Activated naive CD4-positive, alpha-beta T cell treated with anti-CD3 and anti-CD28 coated beads, Interleukin-2, amount 50 U/mL, for 72 hours (primary cell): ENCODE measurements around the gene TRMO. TPM values are rescaled to one million over a fixed set of nuclear protein-coding genes. Genes with fewer than 3 reads are reported as not detected.

Experiments
- ATAC-seq, 2 donors: fragments of 150-1000 bp; cut with Tn5 transposase; 2 replicates each; pipeline ENCODE4 v1.10.0; 2021; ENCODE audit warnings: mild to moderate bottlenecking in 2 of 2, moderate library complexity in 2 of 2
- DNase-seq, 2 donors: peaks; one replicate each; pipeline ENCODE4 v3.0.0; 2021 to 2022; ENCODE audit warnings: low spot score in 2 of 2
- H3K27ac Mint-ChIP-seq, 2 donors: one replicate each; pipeline ENCODE4 v1.8.0; 2022; ENCODE audit warnings: mild to moderate bottlenecking in 2 of 2, mixed read lengths in 2 of 2
- H3K36me3 Mint-ChIP-seq, 2 donors: one replicate each; pipeline ENCODE4 v1.8.0; 2022; ENCODE audit warnings: mixed read lengths in 2 of 2
- H3K9me3 Mint-ChIP-seq, 2 donors: one replicate each; pipeline ENCODE4 v1.8.0; 2022; ENCODE audit warnings: mixed read lengths in 2 of 2
- total RNA-seq, 2 donors: library from RNA; stranded (reverse); gene quantifications; one replicate each; pipeline ENCODE4 v1.2.3, GENCODE V29; 2022

TRMO gene
- total RNA-seq, 2 donors from 2014 or later, result 16.3 to 16.9 TPM

DNA sequence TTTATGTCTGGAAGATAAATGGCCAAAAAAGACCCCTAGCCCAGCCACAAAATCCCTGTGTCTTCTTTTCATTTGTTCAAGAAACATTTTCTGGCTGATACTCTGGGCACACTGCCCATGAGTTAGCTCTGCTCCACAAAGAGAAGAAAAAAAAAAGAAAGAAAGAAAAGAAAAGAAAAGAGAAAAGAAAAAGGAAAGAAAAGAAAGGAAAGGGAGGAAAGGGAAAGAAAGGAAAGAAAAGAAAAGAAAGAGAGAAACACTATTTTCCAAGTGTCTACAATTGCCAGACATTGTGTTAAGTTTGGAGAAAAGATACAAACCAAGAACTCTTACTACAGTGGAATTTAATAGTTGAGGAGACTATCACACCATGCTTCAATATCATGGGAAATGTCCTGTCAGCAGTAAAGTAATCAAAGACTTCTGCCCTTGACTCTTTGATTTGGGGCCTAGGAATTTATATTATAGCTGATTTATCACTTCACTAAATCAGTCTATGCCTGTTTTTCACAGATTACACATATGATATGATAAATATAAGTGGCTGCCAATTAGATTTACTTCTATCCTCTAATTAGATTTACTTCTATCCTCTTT is 3.0 kb downstream of the TRMO start:
- no peak for ATAC-seq
- Mint-ChIP-seq H3K9me3 (no peaks in the 10 kb centered on the region), H3K27ac (peak overlapping the region; percentile 89 to 98), H3K36me3 (peaks cover 15 to 23% of the 10 kb centered on the region in 2 donors)
- DNase-seq, result no peak

DNA sequence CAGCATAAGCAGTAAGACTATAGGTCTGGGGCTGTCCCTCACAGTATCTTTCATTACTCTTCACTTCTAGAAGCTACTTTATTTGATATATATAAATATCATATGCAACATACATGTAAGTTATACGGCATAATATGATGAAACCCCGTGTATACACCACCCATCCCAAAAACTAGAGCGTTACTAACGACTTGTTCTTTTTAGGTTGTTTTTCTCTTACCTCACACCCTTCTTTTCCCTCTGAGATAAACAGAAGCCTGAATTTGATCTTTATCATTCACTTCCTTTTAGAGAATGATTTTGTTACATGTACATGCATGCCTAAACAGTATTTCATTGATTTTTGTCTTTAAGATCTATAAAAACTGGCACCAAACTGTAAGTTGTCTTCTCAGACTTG is 3.7 kb downstream of the TRMO start:
- no peak for ATAC-seq
- Mint-ChIP-seq H3K36me3 (peaks cover 15 to 23% of the 10 kb centered on the region in 2 donors), H3K27ac (peak overlapping the region; percentile 89 to 98), H3K9me3 (no peaks in the 10 kb centered on the region)
- no peak for DNase-seq

DNA sequence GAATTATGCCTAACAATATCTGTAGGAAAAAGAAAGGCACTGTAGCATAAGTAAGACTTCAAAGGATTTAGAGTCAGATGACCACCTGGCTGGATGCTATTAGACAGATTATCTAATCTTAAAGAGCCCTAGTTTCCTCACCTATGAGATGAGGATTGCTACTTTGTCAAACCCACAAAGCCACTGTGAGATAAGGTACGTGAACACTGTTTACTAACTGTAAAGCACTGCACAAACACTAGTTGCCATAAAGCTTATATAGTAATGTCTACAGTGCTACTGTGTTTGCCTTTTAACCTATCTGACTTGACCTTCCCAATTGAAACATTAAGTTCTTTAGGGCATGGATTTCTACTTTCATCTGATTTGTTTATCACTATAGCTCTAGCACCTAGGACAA is 10.3 kb downstream of the TRMO start:
- H3K9me3 Mint-ChIP-seq, result no peaks in the 10 kb centered on the region
- no peak for ATAC-seq
- H3K27ac Mint-ChIP-seq, result peak overlapping the region in 1 of 2 donors; percentile 15
- peaks cover 9 to 21% of the 10 kb centered on the region in 2 donors for H3K36me3 Mint-ChIP-seq
- DNase-seq, result no peak

DNA sequence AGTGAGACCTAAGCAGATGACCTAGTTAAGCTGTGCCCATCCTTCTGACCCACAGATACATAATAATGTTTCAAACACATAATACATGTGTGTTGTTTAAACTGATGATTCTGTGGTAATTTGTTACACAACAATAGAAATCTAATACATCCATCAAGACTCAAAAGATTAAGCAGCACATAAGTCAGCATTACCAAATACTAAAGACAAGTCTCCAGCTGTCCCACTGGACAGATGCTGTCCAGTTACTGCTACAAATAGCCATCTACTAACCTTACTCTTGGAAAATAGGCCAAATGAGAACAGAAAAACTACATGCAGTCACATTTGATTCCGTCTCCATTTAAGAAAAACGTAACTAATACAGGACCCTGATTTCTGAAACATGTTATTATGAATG is 10.8 kb downstream of the TRMO start:
- peak overlapping the region in 1 of 2 donors; percentile 15 for H3K27ac Mint-ChIP-seq
- no peaks in the 10 kb centered on the region for H3K9me3 Mint-ChIP-seq
- H3K36me3 Mint-ChIP-seq, result peaks cover 9 to 20% of the 10 kb centered on the region in 2 donors
- DNase-seq, result no peak
- ATAC-seq, result no peak

DNA sequence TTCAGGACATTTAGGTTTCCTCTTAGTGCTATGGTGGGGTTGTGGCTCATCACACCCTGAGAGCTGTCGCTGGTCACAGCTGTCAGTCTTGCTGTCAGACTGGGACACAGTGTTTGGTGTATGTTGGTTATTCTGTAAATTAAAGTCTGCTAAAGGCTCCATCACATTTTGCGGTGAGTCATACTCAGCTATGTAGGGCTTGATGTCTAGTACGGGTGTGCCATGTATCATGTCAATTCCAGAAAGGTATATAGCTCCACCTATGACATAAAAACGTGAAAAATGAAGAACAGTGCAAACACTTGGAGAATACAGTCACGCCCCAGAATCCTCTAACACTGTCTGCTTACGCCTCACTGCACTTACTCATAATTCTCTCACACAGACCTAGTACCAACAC is 11.9 kb downstream of the TRMO start:
- peaks cover 10 to 21% of the 10 kb centered on the region in 2 donors for H3K36me3 Mint-ChIP-seq
- peak overlapping the region; percentile 18 to 57 for H3K27ac Mint-ChIP-seq
- ATAC-seq (no peak), DNase-seq (no peak)
- no peaks in the 10 kb centered on the region for H3K9me3 Mint-ChIP-seq

DNA sequence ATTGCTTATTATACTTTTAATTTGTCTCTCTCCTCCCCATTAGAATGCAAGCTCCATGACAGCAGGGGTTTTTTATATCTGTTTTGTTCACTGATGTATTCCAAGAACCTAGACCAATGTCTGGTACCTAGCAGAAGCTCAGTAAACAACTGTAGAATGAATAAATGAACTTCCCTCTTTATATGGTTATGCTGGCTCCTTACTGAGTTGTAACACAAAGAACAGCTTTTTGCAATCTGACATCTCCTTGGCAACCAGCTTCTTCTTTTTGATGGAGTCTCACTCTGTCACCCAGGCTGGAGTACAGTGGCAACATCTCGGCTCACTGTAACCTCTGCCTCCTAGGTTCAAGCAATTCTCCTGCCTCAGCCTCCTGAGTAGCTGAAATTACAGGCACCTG is 13.6 kb downstream of the TRMO start:
- H3K9me3 Mint-ChIP-seq, result no peaks in the 10 kb centered on the region
- H3K36me3 Mint-ChIP-seq, result peaks cover 10 to 14% of the 10 kb centered on the region in 2 donors
- DNase-seq (no peak), ATAC-seq (no peak)
- H3K27ac Mint-ChIP-seq, result peak overlapping the region; percentile 2 to 18

DNA sequence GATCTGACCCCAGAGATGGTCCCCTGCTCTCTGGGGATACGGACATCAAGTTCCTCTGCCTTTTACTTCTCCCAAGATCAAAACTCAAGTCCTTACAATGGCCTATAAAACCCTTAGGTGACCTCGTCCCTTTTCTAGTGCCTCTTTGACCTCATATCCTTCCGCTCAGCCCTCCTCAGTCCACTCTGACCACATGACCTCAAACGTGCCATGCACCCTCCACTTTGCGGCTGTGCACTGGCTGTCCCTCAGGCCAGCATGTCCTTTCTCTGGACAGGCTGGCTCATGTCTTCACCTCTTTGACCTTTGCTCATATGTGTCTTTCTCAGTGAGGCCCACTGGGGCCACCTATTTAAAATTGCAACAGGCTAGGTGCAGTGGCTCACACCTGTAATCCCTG is 14.7 kb downstream of the TRMO start:
- no peaks in the 10 kb centered on the region for H3K9me3 Mint-ChIP-seq
- ATAC-seq (no peak), DNase-seq (no peak)
- H3K36me3 Mint-ChIP-seq, result peaks cover 8 to 14% of the 10 kb centered on the region in 2 donors
- peak overlapping the region; percentile 31 to 90 for H3K27ac Mint-ChIP-seq

DNA sequence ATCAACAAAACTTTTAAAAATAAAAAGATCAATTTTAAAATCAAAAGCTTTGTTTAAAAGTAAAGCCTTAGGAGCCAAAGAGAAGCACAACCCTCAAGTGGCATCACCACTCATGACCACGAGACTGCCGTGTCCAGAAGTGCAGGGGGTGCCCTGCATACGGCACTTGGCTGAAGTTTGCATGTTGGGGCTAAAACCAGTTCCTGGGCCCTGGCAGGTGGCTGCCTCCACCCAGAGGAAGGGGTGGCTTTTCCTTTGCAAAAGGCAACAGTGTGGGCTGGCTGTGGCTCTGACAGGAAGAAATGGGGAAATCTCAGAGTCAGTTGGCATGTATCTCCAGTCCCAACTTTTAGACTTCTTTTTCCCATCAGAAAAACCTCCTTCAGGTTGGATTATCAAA is 15.3 kb downstream of the TRMO start:
- Mint-ChIP-seq H3K36me3 (peaks cover 6 to 14% of the 10 kb centered on the region in 2 donors), H3K9me3 (no peaks in the 10 kb centered on the region), H3K27ac (peak overlapping the region; percentile 81 to 90)
- DNase-seq (peak in 1 of 2 donors; percentile 60), ATAC-seq (peak in 1 of 2 donors; percentile 37)

DNA sequence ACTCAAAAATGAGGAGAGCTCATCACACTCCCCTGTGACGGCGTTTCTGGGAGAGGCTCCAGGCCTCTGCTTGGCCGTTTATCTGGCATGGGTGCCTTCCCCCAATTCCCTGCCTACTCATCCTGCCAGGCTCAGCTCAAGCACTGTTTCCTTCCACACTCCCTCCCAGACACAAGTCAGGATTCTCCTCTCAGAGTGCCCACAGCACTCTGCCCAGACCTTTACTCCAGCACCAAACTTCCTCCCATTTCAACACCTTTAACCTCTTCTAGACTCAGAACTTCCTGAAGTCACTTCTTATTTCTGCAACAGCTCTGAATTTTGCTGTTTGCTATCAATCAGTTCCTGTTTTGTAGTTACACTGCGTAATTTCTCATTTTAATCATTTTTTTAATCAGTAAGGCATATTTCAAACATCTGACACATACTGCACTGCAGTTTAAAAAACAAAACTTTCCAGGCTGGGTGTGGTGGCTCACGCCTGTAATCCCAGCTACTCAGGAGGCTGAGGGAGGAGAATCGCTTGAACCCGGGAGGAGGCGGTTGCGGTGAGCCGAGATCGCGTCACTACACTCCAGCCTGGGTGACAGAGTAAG is 16.0 kb downstream of the TRMO start:
- DNase-seq, result peak in 1 of 2 donors; percentile 62
- H3K36me3 Mint-ChIP-seq, result peaks cover 6 to 14% of the 10 kb centered on the region in 2 donors
- peak overlapping the region; percentile 81 to 90 for H3K27ac Mint-ChIP-seq
- peak; percentile 19 to 57 for ATAC-seq
- no peaks in the 10 kb centered on the region for H3K9me3 Mint-ChIP-seq

DNA sequence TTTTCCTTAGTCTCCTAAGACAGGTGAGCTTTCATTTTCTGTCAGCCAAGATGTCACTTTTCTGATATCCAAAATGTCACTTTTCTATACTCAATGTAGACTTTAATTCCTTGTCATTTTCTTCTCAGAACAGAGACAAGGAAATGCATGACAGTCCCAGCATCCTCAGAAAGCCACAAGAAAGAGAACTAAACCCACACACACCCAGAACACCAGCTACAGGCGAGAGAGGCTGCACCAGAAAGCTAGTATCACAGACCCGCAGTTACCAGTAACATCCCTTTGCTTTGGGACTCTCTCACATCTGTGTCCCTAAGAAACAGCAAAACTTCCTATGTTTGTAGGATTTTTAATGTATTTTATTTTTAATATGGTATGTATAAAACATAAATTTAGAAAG is 17.1 kb downstream of the TRMO start:
- ATAC-seq (peak; percentile 69 to 79), DNase-seq (peak in 1 of 2 donors; percentile 33)
- Mint-ChIP-seq H3K27ac (peak overlapping the region; percentile 82 to 90), H3K9me3 (no peaks in the 10 kb centered on the region), H3K36me3 (peaks cover 6 to 14% of the 10 kb centered on the region in 2 donors)

DNA sequence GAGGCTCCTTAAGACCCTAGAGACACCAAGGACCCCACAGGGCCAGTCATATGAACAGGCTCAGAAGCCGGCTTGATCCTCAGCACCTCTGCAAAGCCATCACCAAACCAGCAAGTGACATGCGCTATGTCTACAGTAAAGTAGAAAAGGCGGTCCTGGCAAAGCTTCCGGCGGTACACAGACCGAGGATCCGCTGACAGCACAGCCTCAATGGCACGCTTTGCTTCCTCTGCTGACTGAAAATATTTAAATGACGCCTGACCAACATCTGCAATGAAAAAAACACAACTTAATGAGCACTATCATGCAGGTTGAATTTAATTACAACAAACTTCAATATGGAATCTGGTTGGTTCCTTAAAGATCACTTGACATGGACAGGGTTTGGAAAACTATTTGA is 17.6 kb downstream of the TRMO start:
- no peaks in the 10 kb centered on the region for H3K9me3 Mint-ChIP-seq
- H3K36me3 Mint-ChIP-seq, result peaks cover 6 to 14% of the 10 kb centered on the region in 2 donors
- ATAC-seq (peak; percentile 60 to 74), DNase-seq (peak in 1 of 2 donors; percentile 41)
- H3K27ac Mint-ChIP-seq, result peak overlapping the region; percentile 69 to 90

DNA sequence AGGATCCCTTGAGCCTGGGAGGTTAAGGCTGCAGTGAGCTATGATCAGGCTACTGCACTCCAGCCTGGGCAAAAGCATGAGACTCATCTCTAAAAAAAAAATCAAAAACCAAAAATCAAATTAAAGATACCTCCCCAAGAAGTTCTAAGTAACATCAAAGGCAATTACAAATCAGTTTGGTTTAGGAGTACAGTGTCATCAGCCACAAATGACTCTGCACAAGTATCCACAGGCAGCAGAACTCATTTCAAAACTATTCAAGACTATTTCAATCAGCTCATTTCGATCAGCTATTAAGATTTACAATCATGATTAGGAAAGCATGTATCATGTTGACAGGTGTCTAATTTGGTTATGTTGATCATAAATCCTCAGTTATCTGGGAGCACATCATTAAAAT is 19.1 kb downstream of the TRMO start:
- Mint-ChIP-seq H3K9me3 (no peaks in the 10 kb centered on the region), H3K36me3 (peaks cover 6 to 14% of the 10 kb centered on the region in 2 donors), H3K27ac (no peak overlapping the region)
- peak; percentile 27 to 66 for ATAC-seq
- DNase-seq, result no peak

DNA sequence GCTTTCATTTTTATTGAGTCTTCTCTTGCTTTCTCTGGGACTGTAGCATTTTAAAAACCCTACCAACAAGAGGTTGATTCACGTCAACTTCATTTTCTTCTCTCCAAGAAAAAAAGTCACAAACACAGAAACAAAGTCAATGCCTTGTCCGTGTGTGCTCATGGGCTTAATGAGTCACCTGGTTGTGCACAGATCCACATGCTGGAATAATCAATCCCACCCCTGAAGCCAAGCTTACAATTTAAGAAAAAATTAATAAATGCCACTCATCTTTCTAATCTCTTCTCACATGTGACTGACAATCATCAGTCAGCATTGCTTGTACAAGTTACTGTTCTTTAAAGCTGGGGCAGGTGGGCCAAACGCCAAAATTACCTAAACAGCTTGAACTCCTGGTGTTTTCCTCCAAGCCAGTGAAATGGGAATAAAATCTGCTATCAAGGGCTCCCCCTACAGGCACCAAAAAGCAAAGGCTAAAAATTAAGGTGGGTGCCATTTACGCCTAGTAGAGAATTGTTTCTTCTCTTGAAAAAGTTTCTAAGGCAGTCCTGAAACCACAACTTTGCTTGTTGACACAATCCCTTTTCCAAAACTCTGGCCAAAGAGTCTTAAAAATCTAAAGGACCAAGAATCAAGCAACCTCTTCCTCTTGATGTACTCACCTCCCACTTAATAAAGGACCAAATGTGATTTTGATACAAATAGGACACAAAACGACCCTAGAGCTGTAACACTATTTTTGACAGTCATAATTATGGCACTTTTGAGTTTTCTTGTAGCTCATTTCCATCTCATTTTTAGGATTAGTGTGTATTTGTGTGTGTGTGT is 21.3 kb downstream of the TRMO start:
- Mint-ChIP-seq H3K9me3 (no peaks in the 10 kb centered on the region), H3K36me3 (peaks cover 0 to under 1% of the 10 kb centered on the region in 2 donors), H3K27ac (peak overlapping the region in 1 of 2 donors; percentile 25)
- ATAC-seq (no peak), DNase-seq (peak in 1 of 2 donors; percentile 25)

DNA sequence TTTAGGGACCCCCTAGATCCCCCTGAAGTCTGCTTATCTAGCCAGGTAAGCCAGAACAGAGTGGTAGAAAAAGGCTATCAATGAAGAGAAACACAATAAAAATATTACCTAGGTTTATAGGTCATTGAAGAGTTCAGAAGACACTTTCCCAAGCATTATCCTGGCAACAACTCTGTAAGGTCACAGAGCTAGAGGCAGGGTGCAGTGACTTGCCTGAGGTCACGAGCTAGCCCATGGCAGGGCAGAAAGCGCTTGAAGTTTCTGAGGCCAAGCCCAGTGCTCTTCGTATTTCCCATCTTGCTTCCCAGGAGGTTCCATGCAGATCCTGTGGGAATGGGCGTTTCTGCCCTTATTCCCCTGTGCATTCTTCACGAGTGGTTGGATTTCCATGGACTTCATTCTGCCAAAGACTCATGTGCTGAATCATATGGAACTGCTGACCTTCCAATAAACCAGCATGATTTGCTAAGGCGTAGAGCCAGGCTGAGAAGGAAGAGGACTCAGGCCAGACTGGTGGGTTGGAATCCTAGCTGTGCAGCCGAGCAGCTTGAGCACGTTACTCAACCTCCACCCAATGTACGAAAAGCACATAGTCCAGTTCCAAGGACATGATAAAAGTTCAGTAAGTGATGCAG is 22.1 kb downstream of the TRMO start:
- ATAC-seq, result no peak
- H3K36me3 Mint-ChIP-seq, result no peaks in the 10 kb centered on the region
- no peaks in the 10 kb centered on the region for H3K9me3 Mint-ChIP-seq
- DNase-seq, result no peak
- no peak overlapping the region for H3K27ac Mint-ChIP-seq

DNA sequence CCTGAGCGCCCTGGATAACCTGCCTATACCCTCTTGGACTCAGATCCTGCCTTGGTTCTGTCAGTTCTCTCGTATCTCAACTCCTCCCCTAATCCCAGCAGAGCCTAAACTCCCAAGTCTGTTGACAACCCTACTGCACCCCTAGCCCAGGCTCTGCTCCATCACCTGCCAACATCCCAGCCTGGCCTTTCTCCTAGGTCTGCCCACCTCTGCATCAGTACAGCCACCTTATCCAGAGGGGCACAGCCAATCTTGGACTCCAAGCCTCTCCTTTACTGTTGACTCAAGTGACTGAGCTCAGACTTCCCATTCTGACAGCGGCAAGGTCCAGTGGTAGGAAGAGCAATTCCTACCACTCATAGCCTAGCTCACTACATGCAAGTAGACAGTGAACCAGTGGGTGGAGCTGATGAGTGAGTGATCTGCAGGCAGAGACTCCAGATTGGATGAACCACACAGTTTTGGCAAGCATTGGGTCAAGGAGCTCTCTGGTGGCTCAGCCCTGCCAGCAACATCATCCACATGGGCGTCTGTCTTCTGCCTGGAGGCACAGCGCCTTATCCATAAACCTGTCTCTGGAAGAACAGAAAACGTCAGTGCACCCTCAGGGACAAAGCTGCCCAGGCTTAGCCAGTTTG is 26.5 kb downstream of the TRMO start:
- no peak for DNase-seq
- peak in 1 of 2 donors; percentile 58 for ATAC-seq
- H3K27ac Mint-ChIP-seq, result peak overlapping the region in 1 of 2 donors; percentile 67

DNA sequence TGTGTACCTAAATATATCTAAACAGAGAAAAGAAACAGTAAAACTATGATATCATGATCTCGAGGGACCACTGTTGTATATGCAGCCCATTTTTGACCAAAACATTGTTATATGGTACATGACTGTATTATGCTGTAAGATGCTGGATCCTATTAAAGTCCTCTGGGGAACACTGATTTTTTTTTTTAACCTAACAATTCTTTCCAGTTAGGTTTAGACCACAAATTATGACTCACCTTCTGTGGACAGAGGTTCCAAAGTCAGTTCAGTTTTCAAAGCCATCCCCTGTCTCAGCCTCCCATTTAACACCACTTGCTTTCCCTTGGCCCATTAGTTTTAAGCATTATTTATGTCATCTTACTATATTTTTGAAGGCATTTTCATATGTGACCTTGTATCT is 27.1 kb downstream of the TRMO start:
- Mint-ChIP-seq H3K9me3 (no peaks in the 10 kb centered on the region), H3K36me3 (peaks cover 0 to 5% of the 10 kb centered on the region in 2 donors), H3K27ac (no peak overlapping the region)
- ATAC-seq (no peak), DNase-seq (no peak)

More for the DNA sequence above, 26.5 kb downstream of the TRMO start:
- Mint-ChIP-seq H3K9me3 (no peaks in the 10 kb centered on the region), H3K36me3 (peaks cover 0 to 5% of the 10 kb centered on the region in 2 donors)
